B cell (primary cell): Measurements from ENCODE around the gene PFDN1.

Source experiments
- EZH2 ChIP-seq: IDR thresholded peaks from 2 replicates; pipeline ENCODE4 v1.6.1; 2012; ENCODE audit warnings: borderline replicate concordance, low read depth, mild to moderate bottlenecking, moderate library complexity, low read length; ENCODE audit not compliant: insufficient read depth, poor library complexity, severe bottlenecking
- TF ChIP-seq, protein P1 (sequence below): fragments of 200-600 bp; IDR thresholded peaks from one replicate; pipeline ENCODE4 v1.8.0; 2022; ENCODE audit warnings: antibody characterized with exemption, mild to moderate bottlenecking

DNA sequence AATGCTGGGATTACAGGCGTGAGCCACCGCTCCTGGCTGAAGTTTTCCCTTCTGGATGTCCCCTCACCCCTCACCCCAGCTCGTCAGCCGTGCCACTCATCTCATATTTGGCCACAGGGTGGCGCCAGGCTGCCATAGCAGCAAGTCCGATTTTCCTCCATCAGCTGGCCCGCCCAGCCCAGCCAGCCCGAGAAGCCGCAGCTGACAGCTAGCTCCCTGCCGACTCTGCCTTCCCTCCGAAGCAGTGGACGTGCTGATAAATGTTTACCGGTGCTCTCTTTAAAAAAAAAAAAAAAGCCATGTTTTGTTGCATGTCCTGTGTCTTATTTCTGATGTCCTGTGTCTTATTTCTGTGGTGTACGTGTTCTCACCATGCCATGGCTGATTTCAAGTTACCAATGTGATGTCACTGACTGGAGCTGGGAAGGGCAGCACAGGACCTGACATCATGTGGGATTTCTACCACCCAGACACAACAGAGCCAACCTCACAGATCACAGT, 58.3 kb downstream of the PFDN1 start:
- TF ChIP-seq, protein P1, sequence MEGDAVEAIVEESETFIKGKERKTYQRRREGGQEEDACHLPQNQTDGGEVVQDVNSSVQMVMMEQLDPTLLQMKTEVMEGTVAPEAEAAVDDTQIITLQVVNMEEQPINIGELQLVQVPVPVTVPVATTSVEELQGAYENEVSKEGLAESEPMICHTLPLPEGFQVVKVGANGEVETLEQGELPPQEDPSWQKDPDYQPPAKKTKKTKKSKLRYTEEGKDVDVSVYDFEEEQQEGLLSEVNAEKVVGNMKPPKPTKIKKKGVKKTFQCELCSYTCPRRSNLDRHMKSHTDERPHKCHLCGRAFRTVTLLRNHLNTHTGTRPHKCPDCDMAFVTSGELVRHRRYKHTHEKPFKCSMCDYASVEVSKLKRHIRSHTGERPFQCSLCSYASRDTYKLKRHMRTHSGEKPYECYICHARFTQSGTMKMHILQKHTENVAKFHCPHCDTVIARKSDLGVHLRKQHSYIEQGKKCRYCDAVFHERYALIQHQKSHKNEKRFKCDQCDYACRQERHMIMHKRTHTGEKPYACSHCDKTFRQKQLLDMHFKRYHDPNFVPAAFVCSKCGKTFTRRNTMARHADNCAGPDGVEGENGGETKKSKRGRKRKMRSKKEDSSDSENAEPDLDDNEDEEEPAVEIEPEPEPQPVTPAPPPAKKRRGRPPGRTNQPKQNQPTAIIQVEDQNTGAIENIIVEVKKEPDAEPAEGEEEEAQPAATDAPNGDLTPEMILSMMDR: peak; percentile 87
- no peak for TF ChIP-seq EZH2
